DOHH2 (cell line): ENCODE data around the gene AQP11.

Experiments used
- H3F3A ChIP-seq: fragments of 200-600 bp; sonication (generic), shearing (Covaris generic); 2 replicates; pipeline ENCODE4 v1.6.0; 2016; ENCODE audit warnings: antibody characterized with exemption, mild to moderate bottlenecking; ENCODE audit not compliant: control insufficient read depth, insufficient read depth
- H3K27ac ChIP-seq: fragments of 200-600 bp; sonication (generic); 2 replicates; pipeline ENCODE4 v1.5.1; 2014; ENCODE audit warnings: low read depth, mild to moderate bottlenecking, low read length, moderate library complexity
- H3K27me3 ChIP-seq: fragments of 200-600 bp; sonication (generic); 2 replicates; pipeline ENCODE4 v1.6.1; 2014; ENCODE audit warnings: mild to moderate bottlenecking, low read length, mixed read lengths; ENCODE audit not compliant: control insufficient read depth
- H3K36me3 ChIP-seq: fragments of 200-600 bp; sonication (generic); 2 replicates; pipeline ENCODE4 v1.6.1; 2014; ENCODE audit warnings: mild to moderate bottlenecking, low read length, moderate library complexity, mixed read lengths; ENCODE audit not compliant: control insufficient read depth
- H3K4me1 ChIP-seq: fragments of 200-600 bp; sonication (generic); 2 replicates; pipeline ENCODE4 v1.6.1; 2014; ENCODE audit warnings: mild to moderate bottlenecking, low read length, mixed read lengths; ENCODE audit not compliant: control insufficient read depth
- H3K4me2 ChIP-seq: fragments of 200-600 bp; sonication (generic); 2 replicates; pipeline ENCODE4 v1.6.0; 2014; ENCODE audit warnings: mild to moderate bottlenecking, low read length, moderate library complexity
- H3K4me3 ChIP-seq: fragments of 200-600 bp; sonication (generic); 2 replicates; pipeline ENCODE4 v1.5.1; 2014; ENCODE audit warnings: mild to moderate bottlenecking, low read length, mixed read lengths
- H3K79me2 ChIP-seq: fragments of 200-600 bp; sonication (generic); 2 replicates; pipeline ENCODE4 v1.6.1; 2014; ENCODE audit warnings: mild to moderate bottlenecking, low read length, mixed read lengths; ENCODE audit not compliant: control insufficient read depth
- H3K9me2 ChIP-seq: fragments of 200-600 bp; sonication (generic); replicated peaks from 2 replicates; pipeline ENCODE4 v1.6.1; 2014; ENCODE audit warnings: mild to moderate bottlenecking, low read length, mixed read lengths; ENCODE audit not compliant: control insufficient read depth
- H3K9me3 ChIP-seq: fragments of 200-600 bp; sonication (generic); 2 replicates; pipeline ENCODE4 v1.6.1; 2014; ENCODE audit warnings: antibody characterized with exemption, low read length, mixed read lengths; ENCODE audit not compliant: control insufficient read depth, insufficient read depth
- H4K20me1 ChIP-seq: fragments of 200-600 bp; sonication (generic); 2 replicates; pipeline ENCODE4 v1.6.0; 2014; ENCODE audit warnings: low read depth, mild to moderate bottlenecking, antibody characterized with exemption, low read length, moderate library complexity; ENCODE audit not compliant: control insufficient read depth, insufficient read depth
- EZH2phosphoT487 ChIP-seq: fragments of 200-600 bp; sonication (generic); IDR thresholded peaks from 2 replicates; pipeline ENCODE4 v1.6.1; 2017; ENCODE audit warnings: borderline replicate concordance, mild to moderate bottlenecking, antibody characterized with exemption, low read length, moderate library complexity, mixed read lengths
- TF ChIP-seq, protein P1 (sequence below): fragments of 200-600 bp; sonication (generic); IDR thresholded peaks from one replicate; pipeline ENCODE4 v1.5.1; 2014; ENCODE audit warnings: antibody characterized with exemption, mild to moderate bottlenecking, low read depth, low read length; ENCODE audit not compliant: poor library complexity, severe bottlenecking

The AQP11 gene, protein sequence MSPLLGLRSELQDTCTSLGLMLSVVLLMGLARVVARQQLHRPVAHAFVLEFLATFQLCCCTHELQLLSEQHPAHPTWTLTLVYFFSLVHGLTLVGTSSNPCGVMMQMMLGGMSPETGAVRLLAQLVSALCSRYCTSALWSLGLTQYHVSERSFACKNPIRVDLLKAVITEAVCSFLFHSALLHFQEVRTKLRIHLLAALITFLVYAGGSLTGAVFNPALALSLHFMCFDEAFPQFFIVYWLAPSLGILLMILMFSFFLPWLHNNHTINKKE

DNA sequence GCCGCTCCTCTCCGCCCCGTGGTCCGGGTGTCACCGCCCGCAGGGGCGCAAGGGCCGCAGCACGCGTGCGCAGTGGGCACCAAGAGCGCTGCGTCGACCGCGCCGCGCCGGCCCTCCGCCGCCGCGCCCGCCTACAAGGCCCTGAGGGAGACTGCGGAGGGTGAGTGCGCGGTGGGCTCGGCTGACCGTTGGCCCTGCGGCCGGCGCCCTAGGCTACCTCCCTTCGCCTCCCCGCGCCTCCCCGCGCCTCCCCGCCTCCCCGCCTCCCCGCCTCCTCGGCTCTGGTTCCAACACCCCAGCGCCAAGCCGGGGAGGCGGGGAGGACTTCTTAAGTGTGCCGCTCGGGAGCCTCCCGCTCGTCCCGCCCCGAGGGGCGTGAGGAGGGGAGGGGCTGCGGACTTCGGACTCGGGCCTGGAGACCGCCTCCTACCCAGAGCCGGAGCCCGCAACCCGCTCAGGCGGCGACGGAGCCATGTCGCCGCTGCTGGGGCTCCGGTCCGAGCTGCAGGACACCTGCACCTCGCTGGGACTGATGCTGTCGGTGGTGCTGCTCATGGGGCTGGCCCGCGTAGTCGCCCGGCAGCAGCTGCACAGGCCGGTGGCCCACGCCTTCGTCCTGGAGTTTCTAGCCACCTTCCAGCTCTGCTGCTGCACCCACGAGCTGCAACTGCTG is at the start of gene AQP11:
Gene AQP11 (plus strand): TSS at position 433 of the 673 bp plus-strand sequence. CDS start 40 bp downstream, at position 473.
- Histone ChIP-seq H3K4me2 (peak within 1 kb of the TSS; percentile 62), H4K20me1 (no peaks in the 10 kb centered on the region), H3K27me3 (peaks cover 9% of the 10 kb centered on the region), H3K79me2 (no peaks in the 10 kb centered on the region), H3K9me2 (no peaks in the 10 kb centered on the region), H3K4me3 (peak within 1 kb of the TSS; percentile 73), H3K9me3 (no peaks in the 10 kb centered on the region), H3K36me3 (no peaks in the 10 kb centered on the region), H3F3A (no peaks in the 10 kb centered on the region), H3K27ac (no peak within 1 kb of the TSS), H3K4me1 (peaks cover 15% of the 10 kb centered on the region)
- no peak for TF ChIP-seq EZH2phosphoT487
- TF ChIP-seq, protein P1, sequence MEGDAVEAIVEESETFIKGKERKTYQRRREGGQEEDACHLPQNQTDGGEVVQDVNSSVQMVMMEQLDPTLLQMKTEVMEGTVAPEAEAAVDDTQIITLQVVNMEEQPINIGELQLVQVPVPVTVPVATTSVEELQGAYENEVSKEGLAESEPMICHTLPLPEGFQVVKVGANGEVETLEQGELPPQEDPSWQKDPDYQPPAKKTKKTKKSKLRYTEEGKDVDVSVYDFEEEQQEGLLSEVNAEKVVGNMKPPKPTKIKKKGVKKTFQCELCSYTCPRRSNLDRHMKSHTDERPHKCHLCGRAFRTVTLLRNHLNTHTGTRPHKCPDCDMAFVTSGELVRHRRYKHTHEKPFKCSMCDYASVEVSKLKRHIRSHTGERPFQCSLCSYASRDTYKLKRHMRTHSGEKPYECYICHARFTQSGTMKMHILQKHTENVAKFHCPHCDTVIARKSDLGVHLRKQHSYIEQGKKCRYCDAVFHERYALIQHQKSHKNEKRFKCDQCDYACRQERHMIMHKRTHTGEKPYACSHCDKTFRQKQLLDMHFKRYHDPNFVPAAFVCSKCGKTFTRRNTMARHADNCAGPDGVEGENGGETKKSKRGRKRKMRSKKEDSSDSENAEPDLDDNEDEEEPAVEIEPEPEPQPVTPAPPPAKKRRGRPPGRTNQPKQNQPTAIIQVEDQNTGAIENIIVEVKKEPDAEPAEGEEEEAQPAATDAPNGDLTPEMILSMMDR: no peak

DNA sequence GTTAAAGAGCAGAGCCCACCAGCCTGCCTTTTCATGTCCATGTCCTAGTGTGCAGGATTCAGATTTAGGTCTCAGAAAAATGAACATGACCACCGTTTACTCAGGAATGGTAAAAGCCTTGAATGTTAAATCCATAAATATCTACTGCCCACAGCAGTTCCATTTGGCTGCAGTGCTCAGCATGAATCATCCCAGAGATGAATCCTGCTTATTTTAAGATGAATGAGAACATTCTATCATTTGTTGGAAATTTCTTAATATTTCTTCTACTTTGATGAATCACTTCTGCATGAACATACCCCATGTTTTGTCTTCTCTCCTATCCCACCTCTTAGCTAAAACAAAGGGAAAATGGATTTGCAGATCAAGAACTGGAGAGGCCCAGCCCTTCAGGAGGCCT is 47.5 kb upstream of the AQP11 start:
- H3K79me2 ChIP-seq: no peaks in the 10 kb centered on the region
- H3K27me3 ChIP-seq: peaks cover 9% of the 10 kb centered on the region; the same call in 1 of the 2 replicates
- no peaks in the 10 kb centered on the region for H3K4me1 ChIP-seq
- H3K9me2 ChIP-seq: no peaks in the 10 kb centered on the region
- H3K9me3 ChIP-seq: no peaks in the 10 kb centered on the region
- TF ChIP-seq, protein P1: no peak
- no peak for TF ChIP-seq EZH2phosphoT487
- H3K36me3 ChIP-seq: no peaks in the 10 kb centered on the region
- no peaks in the 10 kb centered on the region for H3F3A ChIP-seq
- no peak overlapping the region for H3K27ac ChIP-seq
- no peaks in the 10 kb centered on the region for H4K20me1 ChIP-seq
- H3K4me2 ChIP-seq: no peak overlapping the region
- H3K4me3 ChIP-seq: no peak overlapping the region

DNA sequence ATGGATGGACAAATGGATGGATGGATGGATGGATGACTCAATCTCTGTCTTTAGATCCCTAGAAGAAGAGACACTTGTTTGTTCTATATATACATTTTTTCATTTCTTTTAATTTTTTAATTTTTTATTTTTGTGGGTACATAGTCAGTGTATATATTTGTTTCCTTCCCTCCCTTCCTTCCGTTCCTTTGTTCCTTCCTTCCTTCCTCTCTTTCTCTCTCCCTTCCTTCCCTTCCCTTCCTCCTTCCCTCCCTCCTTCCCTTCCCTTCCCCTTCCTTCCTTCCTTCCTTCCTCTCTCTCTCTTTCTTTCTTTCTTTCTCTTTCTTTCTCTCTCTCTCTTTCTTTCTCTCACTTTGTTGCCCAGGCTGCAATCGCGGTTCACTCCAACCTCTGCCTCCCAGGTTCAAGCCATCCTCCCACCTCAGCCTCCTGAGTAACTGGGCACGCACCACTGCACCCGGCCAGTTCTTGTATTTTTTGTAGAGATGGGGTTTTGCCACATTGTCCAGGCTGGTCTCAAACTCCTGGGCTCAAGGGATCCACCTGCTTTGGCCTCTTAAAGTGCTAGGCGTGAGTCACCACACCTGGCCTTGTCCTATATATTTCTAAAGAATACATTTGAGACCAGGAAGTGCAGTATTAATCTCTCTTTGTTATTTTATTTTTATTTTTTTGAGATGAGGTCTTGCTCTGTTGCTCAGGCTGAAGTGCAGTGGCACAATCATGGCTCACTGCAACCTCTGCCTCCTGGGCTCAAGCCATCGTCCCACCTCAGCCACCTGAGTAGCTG is 42.5 kb upstream of the AQP11 start:
- no peak overlapping the region for H3K27ac ChIP-seq
- H3K9me3 ChIP-seq: no peaks in the 10 kb centered on the region
- H4K20me1 ChIP-seq: no peaks in the 10 kb centered on the region
- no peak overlapping the region for H3K4me3 ChIP-seq
- no peaks in the 10 kb centered on the region for H3K9me2 ChIP-seq
- H3F3A ChIP-seq: no peaks in the 10 kb centered on the region
- no peak overlapping the region for H3K4me2 ChIP-seq
- no peaks in the 10 kb centered on the region for H3K4me1 ChIP-seq
- TF ChIP-seq, protein P1: no peak
- no peak for TF ChIP-seq EZH2phosphoT487
- no peaks in the 10 kb centered on the region for H3K36me3 ChIP-seq
- no peaks in the 10 kb centered on the region for H3K79me2 ChIP-seq
- no peaks in the 10 kb centered on the region for H3K27me3 ChIP-seq
